22Rv1 (cell line): Measurements from ENCODE around the gene PCOLCE2.

Experiments used
- H3K27ac ChIP-seq: fragments of 450-650 bp; 2 replicates; pipeline ENCODE4 v1.5.1; 2017
- CTCF ChIP-seq: fragments of 450-650 bp; IDR thresholded peaks from 2 replicates; pipeline ENCODE4 v1.5.1; 2017; ENCODE audit warnings: mild to moderate bottlenecking
- ZFX ChIP-seq: fragments of 450-650 bp; IDR thresholded peaks from 2 replicates; pipeline ENCODE4 v1.6.1; 2017; ENCODE audit warnings: antibody characterized with exemption, borderline replicate concordance

Gene PCOLCE2

DNA sequence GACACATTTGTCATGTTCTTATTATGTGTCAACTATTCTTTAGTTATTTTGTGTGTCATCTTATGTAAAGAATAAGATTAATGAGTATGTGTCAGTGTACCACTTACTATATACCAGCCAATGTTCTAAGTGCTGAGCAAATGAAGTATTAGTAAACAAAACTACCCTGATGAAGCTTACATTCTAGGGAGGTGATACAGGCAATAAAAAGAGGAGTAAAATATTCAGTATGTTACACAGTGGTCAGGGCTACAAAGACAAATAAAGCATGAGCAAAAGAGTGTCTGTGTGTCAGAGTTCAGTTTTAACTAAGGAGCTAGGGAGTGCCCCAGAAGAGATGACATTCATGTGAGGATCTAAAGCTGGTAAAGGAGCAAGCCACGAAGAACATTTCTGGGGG is 86.0 kb downstream of the PCOLCE2 start:
- no peak for TF ChIP-seq CTCF
- no peak for TF ChIP-seq ZFX
- H3K27ac ChIP-seq, result no peak overlapping the region

DNA sequence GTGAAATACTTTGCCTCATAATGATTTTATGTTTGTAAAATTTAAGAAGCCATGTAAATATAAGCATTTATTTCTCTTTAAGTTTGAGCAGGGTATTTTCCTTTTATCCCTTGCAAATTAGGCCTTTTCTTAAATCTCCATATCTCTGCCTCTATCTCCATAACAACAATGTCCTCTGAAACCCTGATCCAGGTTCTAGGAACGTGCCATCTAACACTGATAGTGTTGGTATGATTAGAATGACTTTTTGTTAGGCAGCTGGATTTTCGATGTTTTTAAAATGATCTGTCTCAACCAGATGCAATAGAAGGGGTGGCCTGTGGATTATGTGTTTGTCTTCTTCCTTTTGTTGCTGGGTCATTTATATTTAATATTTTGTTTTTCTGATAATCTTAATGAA is 87.1 kb downstream of the PCOLCE2 start:
- no peak for TF ChIP-seq CTCF
- no peak for TF ChIP-seq ZFX
- H3K27ac ChIP-seq, result no peak overlapping the region

DNA sequence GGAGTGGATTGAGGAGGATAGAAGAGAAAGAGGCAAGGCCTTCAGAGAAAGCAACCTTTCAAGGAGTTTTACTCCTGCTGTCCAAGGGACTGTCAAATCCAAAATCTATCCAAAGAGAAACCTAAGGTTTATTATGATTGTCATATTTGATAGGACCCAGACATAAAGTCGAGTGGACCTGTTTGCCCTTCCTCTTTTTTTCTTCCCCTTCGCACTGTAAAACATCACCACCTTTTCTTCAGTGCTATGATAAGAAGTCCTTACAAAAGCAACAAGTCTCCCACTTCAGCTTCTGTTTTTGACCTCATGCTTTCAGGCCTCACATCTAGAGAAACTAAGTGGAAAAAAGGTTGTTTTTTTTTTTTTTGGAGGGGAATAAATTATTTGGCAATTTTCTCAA is 92.1 kb downstream of the PCOLCE2 start:
- TF ChIP-seq ZFX (no peak), CTCF (no peak)
- H3K27ac ChIP-seq, result no peak overlapping the region

DNA sequence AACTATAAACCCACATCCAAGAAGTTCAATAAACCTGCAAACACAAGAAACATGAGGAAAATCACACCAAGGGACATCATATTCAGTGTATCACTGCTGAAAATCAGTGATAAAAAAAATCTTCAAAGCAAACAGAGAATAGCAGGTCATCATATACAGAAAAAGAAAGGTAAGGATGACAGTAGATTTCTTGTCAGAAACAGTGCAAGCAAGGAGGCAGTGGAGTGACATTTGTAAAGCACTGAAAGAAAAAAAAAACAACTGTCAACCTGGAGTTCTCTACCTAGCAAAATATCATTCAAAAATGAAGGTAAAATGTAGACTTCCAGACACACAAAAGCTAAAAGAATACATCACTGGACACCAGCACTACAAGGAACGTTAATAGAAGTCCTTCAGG is 93.6 kb downstream of the PCOLCE2 start:
- TF ChIP-seq ZFX (no peak), CTCF (no peak)
- no peak overlapping the region for H3K27ac ChIP-seq

DNA sequence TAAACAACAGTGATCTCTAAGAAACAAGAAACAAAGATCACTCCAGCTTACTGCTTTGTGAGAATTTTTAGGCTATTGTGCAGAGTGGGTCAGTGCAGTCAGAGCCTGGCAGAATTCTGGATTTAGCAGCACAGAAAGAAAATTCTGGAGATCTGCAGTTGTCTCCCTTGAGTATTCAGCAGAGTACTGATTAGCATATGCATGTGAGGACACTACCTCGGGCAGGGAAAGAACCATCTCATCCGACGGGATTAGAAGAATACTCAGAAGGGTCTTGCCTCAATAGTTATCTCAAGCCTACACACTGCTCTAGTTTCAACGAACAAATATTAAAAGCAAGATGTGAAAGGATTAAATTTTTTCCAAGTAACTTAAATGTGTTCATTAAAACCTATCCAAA is 94.4 kb downstream of the PCOLCE2 start:
- TF ChIP-seq CTCF, result no peak
- no peak for TF ChIP-seq ZFX
- no peak overlapping the region for H3K27ac ChIP-seq

DNA sequence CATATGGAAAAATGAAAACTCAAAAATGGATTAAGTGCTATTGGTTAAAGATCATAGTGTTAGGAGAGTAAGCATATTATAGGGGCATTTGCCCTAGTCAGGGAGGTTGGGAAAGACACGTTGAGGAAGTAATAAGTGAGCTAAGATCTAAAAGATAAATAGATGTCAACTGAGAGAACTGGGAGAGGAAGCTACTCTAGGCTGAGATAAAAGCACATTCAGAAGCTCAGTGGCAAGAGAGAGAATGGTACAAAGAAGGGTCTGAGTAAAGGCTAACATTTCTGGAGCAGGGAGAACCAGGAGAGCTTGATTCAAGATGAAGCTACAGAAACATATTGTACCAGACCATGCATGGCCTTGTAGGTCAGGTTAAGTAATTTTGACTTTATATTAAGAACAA is 101.2 kb downstream of the PCOLCE2 start:
- no peak for TF ChIP-seq CTCF
- no peak for TF ChIP-seq ZFX
- no peak overlapping the region for H3K27ac ChIP-seq

GRCh38 chr3:142785996-142786395 is 102.9 kb downstream of the PCOLCE2 start:
- H3K27ac ChIP-seq, result no peak overlapping the region
- TF ChIP-seq CTCF (no peak), ZFX (no peak)
